Activated naive CD4-positive, alpha-beta T cell treated with anti-CD3 and anti-CD28 coated beads, Interleukin-2, amount 10 ng/mL, durations not matched to agents 7 days and 5 days (primary cell): ENCODE measurements around the gene SLC46A3.
"Not testable (repeated sequence)": the region's sequence is repeated elsewhere in the genome, so short reads cannot be mapped to it uniquely, and the experiment has no call there.

Experiments used
- CTCF ChIA-PET: fragments of 350-600 bp; sonication (Branson Sonifier 250); formaldehyde crosslinking; loops from one replicate; lab custom pipeline; 2021; ENCODE audit warnings: antibody characterized with exemption; lab: Charles Lee
- DNase-seq: peaks from one replicate; pipeline ENCODE4 v3.0.0-alpha.2; 2020
- H3K27ac Mint-ChIP-seq: one replicate; pipeline ENCODE4 v1.8.0; 2021; ENCODE audit warnings: mild to moderate bottlenecking, moderate library complexity, mixed read lengths
- H3K27me3 Mint-ChIP-seq: one replicate; pipeline ENCODE4 v1.8.0; 2021; ENCODE audit warnings: mild to moderate bottlenecking, mixed read lengths
- H3K36me3 Mint-ChIP-seq: one replicate; pipeline ENCODE4 v1.8.0; 2021; ENCODE audit warnings: mixed read lengths
- H3K4me1 Mint-ChIP-seq: one replicate; pipeline ENCODE4 v1.8.0; 2021; ENCODE audit warnings: mixed read lengths
- H3K4me3 Mint-ChIP-seq: one replicate; pipeline ENCODE4 v1.8.0; 2021; ENCODE audit warnings: mild to moderate bottlenecking, moderate library complexity, mixed read lengths
- H3K9me3 Mint-ChIP-seq: one replicate; pipeline ENCODE4 v1.8.0; 2021; ENCODE audit warnings: mixed read lengths

Gene SLC46A3

DNA sequence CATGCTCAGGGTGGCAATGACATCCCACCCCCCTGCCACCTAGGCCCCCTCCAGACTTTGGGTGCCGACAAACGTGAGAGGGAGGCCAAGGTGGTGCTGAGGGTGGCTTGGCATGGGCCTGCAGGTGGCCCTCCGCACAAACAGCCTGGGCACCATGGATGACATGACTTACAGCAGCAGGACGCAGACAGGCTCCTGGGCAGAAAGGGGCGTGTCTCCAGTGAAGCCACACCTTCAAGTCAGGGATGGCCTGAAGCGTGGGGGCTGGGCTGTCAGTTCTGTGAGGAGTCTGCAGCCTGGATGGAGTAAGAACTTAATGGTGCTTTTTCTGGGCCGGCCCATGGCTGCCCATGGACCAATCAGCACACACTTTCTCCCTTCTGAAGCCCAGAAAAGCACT is 34.5 kb downstream of the SLC46A3 start:
- DNase-seq = no peak
- Mint-ChIP-seq H3K4me3 (no peak overlapping the region), H3K36me3 (peaks cover 4% of the 10 kb centered on the region), H3K27ac (no peak overlapping the region), H3K9me3 (peaks cover 10% of the 10 kb centered on the region), H3K4me1 (no peaks in the 10 kb centered on the region), H3K27me3 (peaks cover 17% of the 10 kb centered on the region)
- CTCF ChIA-PET = interaction anchor here (0.6 kb wide), 1 partner anchor 107 kb away, joined by 3 read pairs; no protein-coding TSS in a partner anchor

DNA sequence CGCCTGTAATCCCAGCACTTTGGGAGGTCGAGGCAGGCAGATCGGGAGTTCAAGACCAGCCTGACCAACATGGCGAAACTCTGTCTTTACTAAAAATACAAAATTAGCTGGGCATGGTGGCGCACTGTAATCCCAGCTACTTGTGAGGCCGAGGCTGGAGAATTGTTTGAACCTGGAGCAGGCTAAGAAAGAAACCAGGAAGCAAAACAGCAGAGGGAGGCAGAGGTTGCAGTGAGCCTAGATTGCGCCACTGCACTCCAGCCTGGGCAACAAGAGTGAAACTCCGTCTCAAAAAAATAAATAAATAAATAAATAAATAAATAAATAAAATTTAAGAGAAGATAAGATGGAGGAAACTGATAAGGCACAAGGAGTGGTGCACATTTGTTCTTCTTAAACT is 35.6 kb downstream of the SLC46A3 start:
- H3K27ac Mint-ChIP-seq, H3K9me3 Mint-ChIP-seq, DNase-seq, H3K4me3 Mint-ChIP-seq, H3K36me3 Mint-ChIP-seq, H3K4me1 Mint-ChIP-seq, CTCF ChIA-PET: not testable (repeated sequence)
- peaks cover 16% of the 10 kb centered on the region for H3K27me3 Mint-ChIP-seq

DNA sequence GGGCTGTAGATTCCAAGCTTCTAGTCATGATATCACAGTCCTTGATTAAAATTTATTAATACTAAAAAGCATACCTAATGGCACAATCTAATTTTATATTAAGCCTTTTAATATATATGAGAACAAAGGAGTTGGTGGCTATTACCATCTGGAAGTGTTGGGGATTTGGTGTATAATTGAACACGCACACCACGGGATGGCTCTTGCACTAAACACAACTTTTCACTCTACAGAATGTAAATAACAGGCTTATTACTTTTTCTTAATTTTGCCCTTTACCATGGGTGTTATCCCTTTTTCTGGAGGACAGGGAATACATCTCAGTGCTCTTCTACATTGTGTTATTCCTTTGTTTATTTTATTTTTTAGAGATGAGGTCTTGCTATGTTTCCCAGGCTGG is 38.2 kb downstream of the SLC46A3 start:
- peak overlapping the region; percentile 61 for H3K27ac Mint-ChIP-seq
- DNase-seq = no peak
- CTCF ChIA-PET = interaction anchor here (0.6 to 2.2 kb wide), 7 partner anchors 10 to 137 kb away, joined by 3 to 9 read pairs (median 3); no protein-coding TSS in a partner anchor
- H3K36me3 Mint-ChIP-seq = peaks cover 16% of the 10 kb centered on the region
- no peaks in the 10 kb centered on the region for H3K9me3 Mint-ChIP-seq
- H3K4me1 Mint-ChIP-seq = no peaks in the 10 kb centered on the region
- H3K4me3 Mint-ChIP-seq = no peak overlapping the region
- H3K27me3 Mint-ChIP-seq = peaks cover 6% of the 10 kb centered on the region

DNA sequence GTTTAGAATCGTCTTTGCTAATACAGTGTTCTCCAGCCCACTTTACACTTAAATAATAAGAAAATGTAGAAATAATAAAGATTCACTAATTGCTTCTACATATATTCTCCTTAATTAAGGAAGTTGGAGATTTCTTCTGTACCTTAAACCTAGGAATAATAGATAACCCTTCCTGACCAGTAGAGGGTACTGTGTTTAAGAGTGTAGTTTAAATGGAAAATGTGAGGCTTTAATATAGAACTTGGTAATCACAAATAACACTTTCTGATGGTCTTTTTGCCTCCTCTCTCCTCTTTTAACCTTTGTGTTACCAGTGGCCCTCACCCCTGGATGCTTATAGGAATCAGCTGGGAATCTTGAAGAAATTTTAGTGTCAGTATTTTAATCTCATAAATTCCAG is 39.1 kb downstream of the SLC46A3 start:
- DNase-seq = no peak
- Mint-ChIP-seq H3K4me3 (no peak overlapping the region), H3K27me3 (peaks cover 3% of the 10 kb centered on the region), H3K27ac (no peak overlapping the region), H3K9me3 (no peaks in the 10 kb centered on the region), H3K4me1 (no peaks in the 10 kb centered on the region), H3K36me3 (peaks cover 19% of the 10 kb centered on the region)
- CTCF ChIA-PET = interaction anchor here (0.6 to 2.2 kb wide), 5 partner anchors 9 to 138 kb away, joined by 3 to 9 read pairs (median 3); no protein-coding TSS in a partner anchor

DNA sequence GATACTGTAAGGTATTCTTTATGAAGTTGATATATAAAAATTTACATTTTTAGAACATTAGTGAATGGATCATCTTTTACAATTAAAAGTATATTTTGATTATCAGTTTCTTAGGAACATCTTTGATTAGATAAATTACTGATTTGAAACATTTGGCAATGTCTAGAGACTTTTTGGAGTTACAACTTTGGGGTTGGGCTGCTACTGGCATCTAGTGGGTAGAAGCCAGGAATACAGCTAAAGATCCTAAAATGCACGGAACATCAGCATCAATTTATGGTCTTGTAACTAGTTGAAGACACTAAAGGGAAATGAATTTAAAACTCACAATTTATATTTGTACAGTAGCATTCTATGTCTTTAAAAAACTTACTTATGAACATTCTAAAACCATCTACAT is 40.0 kb downstream of the SLC46A3 start:
- CTCF ChIA-PET = interaction anchor here (0.7 to 2.2 kb wide), 2 partner anchors 116 to 118 kb away, joined by 3 to 9 read pairs; no protein-coding TSS in a partner anchor
- no peak for DNase-seq
- Mint-ChIP-seq H3K36me3 (peaks cover 27% of the 10 kb centered on the region), H3K4me3 (no peak overlapping the region), H3K9me3 (no peaks in the 10 kb centered on the region), H3K4me1 (no peaks in the 10 kb centered on the region), H3K27me3 (no peaks in the 10 kb centered on the region), H3K27ac (no peak overlapping the region)

DNA sequence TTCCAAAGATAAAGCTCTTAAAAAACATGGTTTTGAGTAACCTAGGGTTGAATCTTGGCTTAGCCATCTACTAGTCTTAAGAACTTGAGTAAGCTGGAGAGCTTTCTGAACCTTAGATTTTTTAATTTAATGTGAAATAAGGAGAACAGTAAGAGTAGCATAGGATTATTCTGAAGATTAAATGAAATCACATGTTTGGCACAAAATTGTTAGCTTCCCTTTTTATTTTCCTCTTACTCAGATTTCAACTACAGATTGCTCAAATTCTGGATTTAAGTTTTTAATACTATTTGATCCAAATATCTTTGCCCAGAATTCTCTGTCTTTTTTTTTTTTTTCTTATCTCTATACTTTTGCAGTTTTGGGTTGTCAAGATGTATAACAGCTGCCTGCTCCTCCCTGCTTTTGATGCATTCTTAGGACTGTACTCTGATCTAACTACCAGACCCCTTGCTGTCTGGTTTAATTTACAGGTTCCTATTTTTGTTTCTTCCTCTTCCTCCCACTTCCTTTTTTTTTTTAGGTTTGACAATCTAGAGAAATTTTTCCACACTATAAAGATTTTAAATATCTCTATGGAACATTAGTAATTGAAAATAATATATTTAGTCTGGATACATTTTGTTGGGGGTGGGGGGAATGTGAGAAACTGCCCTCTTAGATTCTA is 47.5 kb downstream of the SLC46A3 start:
- no peaks in the 10 kb centered on the region for H3K27me3 Mint-ChIP-seq
- CTCF ChIA-PET = interaction anchor here (0.6 to 1.3 kb wide), 4 partner anchors 9 to 1422 kb away, joined by 3 to 6 read pairs (median 3); partner anchors contain the start of gene POMP
- H3K36me3 Mint-ChIP-seq = peaks cover 72% of the 10 kb centered on the region
- H3K4me1 Mint-ChIP-seq = peaks cover 4% of the 10 kb centered on the region
- H3K27ac Mint-ChIP-seq = no peak overlapping the region
- H3K9me3 Mint-ChIP-seq = no peaks in the 10 kb centered on the region
- no peak for DNase-seq
- no peak overlapping the region for H3K4me3 Mint-ChIP-seq

DNA sequence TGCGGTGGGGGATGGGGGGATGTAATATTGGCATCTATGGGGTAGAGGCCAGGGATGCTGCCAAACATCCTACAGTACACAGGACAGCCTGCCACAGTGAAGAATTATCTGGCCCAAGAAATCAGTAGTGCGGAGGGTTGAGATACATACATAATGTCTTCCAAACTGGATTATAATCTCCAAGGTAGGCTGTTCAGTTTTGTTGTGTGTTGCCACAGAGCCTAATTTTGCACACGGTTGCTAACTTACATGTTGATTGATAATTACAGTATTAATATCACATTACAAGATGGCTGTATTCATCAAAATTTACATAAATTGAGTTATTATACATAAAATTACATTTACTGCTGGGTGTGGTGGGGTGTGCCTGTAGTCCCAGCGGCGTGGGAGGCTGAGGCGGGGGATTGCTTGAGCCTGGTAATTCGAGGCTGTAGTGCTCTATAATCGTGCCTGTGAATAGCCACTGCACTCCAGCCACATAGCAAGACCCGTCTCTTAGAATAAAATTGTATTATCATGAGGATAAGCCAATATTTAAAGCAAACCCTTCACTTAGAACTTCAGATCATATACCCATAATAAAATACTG is 51.8 kb downstream of the SLC46A3 start:
- Mint-ChIP-seq H3K27me3 (no peaks in the 10 kb centered on the region), H3K4me1 (peaks cover 25% of the 10 kb centered on the region), H3K36me3 (peaks cover 75% of the 10 kb centered on the region), H3K27ac (no peak overlapping the region), H3K4me3 (no peak overlapping the region), H3K9me3 (no peaks in the 10 kb centered on the region)
- no peak for DNase-seq
- CTCF ChIA-PET = no interaction called here

DNA sequence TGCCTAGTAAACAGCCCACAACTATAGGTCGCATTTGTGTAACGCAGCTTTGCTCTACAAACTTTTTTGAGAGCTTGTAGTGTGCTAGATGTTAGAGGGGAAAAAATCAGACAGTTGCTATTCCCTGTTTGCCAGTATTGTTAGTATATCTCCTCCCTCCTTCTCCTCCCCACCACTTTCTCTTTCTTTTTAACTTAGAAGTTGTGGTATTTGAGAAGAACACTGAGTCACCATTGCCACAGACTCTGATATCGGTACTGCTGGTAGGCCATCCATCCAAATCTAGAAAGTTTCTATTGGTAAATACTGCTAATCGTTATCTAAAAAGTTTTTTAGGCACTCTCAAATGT is 59.2 kb downstream of the SLC46A3 start:
- peaks cover 37% of the 10 kb centered on the region for H3K36me3 Mint-ChIP-seq
- H3K4me1 Mint-ChIP-seq = peaks cover 54% of the 10 kb centered on the region
- peak; percentile 38 for DNase-seq

DNA sequence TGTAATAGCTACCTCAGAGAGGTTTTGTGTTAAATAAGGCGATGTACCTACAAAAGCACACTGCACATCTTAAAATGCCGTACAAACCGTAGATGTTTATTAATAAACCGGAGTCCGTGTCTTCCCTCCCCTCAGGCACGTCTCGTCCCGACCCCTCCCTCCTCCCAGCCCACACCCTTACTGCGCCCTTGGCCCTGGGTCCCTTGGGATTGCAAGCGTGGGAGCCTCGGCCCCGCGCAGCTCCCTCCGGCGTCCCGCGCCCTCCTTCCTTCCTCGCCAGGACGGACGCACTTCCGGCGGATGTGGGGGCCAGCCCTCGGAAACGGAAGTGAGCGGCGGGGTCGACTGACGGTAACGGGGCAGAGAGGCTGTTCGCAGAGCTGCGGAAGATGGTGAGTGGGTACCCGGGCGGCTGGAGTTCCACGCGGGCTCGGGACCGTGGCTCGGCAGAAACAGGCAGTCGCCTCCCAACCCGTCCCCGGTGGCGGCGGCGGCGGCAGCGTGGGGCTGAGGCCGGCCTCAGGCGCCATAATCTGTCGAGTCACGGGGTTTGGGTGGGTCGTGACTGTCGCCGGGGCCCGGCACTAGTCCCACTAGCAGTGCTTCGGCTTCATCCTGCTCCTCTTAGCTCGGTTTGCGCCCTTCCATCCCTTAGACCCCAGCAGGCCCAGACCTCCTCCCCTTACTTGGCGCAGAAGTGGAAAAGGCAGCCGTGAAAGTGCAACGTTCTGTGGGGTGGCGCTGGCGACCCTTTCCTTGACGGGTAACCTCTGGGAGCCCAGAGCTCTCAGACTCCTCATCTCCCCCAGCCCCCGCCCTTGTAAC is 59.8 kb downstream of the SLC46A3 start, which contains the start of gene POMP:
Gene POMP, plus strand, starts transcription at position 335 of the 825 bp plus-strand sequence. Its CDS starts 55 bp downstream, at position 390.
- Mint-ChIP-seq H3K4me1 (peaks cover 54% of the 10 kb centered on the region), H3K27ac (peak within 1 kb of the TSS; percentile 97), H3K9me3 (no peaks in the 10 kb centered on the region), H3K27me3 (no peaks in the 10 kb centered on the region), H3K4me3 (peak within 1 kb of the TSS; percentile 97), H3K36me3 (peaks cover 36% of the 10 kb centered on the region)
- peak; percentile 95 for DNase-seq
- CTCF ChIA-PET = interaction anchor here (1.2 to 2.6 kb wide), 3 partner anchors 10 to 23 kb away, joined by 3 to 12 read pairs (median 7); no protein-coding TSS in a partner anchor

More for the DNA sequence above, 59.2 kb downstream of the SLC46A3 start:
- no peaks in the 10 kb centered on the region for H3K9me3 Mint-ChIP-seq
- no peaks in the 10 kb centered on the region for H3K27me3 Mint-ChIP-seq
- CTCF ChIA-PET = interaction anchor here (1.2 to 2.6 kb wide), 2 partner anchors 11 to 23 kb away, joined by 3 to 12 read pairs; no protein-coding TSS in a partner anchor
- H3K4me3 Mint-ChIP-seq = peak overlapping the region; percentile 97
- peak overlapping the region; percentile 97 for H3K27ac Mint-ChIP-seq

DNA sequence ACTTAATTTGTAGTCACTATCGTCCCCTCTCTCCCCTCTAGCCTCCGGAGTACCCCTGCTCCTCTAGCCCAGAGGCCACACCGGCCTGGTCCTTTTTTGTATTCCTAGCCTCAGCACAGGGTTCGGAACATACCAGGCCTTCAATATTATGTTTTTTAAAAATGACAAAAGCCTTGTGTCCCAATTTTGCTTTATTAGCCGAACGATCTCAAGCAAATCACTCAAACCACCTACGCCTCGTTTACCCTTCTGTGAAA is 60.3 kb downstream of the SLC46A3 start:
- H3K36me3 Mint-ChIP-seq = peaks cover 35% of the 10 kb centered on the region

DNA sequence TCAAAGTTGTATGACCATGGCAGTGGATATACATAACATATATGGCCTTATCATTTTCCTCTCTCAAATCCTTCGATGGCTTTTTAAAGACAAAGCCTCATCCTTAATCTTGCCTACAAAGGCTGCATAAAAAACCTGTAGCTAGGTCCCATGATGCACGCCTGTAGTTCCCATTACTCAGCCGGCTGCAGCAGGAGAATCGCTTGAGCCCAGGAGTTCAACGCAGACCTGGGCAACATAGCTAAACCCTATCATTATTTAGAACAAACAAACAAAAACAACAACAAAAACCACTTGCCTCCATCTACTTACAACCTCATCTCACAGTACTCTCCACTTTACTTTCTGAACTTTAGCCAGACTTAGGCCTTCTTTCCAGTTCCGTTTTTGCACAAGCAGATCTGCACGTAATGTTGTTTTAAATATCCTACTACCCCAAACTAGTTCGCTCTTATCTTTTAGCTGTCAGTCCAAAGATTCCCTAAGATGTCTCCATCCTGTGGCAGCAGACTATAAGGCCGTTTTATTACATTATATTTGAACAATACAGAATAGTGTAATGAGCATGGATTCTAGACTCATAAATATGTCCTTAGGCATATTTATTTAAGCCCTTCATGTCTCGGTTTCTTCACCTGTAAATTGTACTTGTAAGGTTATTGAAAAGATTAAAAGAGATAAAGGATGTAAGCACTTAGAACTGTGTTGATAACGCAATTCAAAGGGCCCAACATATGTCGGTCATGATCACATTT is 60.8 kb downstream of the SLC46A3 start:
- Mint-ChIP-seq H3K4me3 (peak overlapping the region; percentile 97), H3K9me3 (no peaks in the 10 kb centered on the region), H3K36me3 (peaks cover 35% of the 10 kb centered on the region), H3K27ac (peak overlapping the region; percentile 97), H3K4me1 (peaks cover 50% of the 10 kb centered on the region), H3K27me3 (no peaks in the 10 kb centered on the region)
- DNase-seq = no peak
- CTCF ChIA-PET = interaction anchor here (1.3 to 2.6 kb wide), 3 partner anchors 9 to 139 kb away, joined by 3 to 12 read pairs (median 7); no protein-coding TSS in a partner anchor

More for the DNA sequence above, 60.3 kb downstream of the SLC46A3 start:
- Mint-ChIP-seq H3K4me3 (peak overlapping the region; percentile 97), H3K27me3 (no peaks in the 10 kb centered on the region), H3K27ac (peak overlapping the region; percentile 97), H3K9me3 (no peaks in the 10 kb centered on the region), H3K4me1 (peaks cover 51% of the 10 kb centered on the region)
- CTCF ChIA-PET = interaction anchor here (1.2 to 2.6 kb wide), 3 partner anchors 10 to 22 kb away, joined by 3 to 12 read pairs (median 7); no protein-coding TSS in a partner anchor
- DNase-seq = peak; percentile 20

DNA sequence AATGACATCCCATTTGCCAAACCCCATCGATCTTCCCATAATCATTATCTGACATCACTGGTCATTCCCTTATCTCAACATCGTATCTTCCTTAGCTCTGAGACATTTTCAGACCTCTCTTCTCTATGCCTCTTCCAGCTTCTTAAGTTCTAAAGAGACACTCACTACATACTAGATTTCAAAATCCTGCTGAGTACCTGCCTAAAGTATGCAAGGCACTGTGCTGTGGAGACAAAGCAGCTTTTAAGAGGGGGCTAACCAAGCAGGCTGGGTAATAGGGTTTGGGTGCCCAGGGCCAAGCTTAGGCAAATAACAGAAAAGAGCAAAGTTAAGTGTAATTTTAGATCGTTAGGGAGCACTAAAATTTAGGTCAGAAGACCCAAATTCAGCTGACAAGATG is 63.2 kb downstream of the SLC46A3 start:
- Mint-ChIP-seq H3K27me3 (no peaks in the 10 kb centered on the region), H3K36me3 (peaks cover 24% of the 10 kb centered on the region), H3K27ac (no peak overlapping the region), H3K9me3 (no peaks in the 10 kb centered on the region), H3K4me3 (no peak overlapping the region), H3K4me1 (peaks cover 29% of the 10 kb centered on the region)
- DNase-seq = no peak
- CTCF ChIA-PET = interaction anchor here (0.6 to 1.5 kb wide), 5 partner anchors 59 to 332 kb away, joined by 3 to 4 read pairs (median 3); no protein-coding TSS in a partner anchor

DNA sequence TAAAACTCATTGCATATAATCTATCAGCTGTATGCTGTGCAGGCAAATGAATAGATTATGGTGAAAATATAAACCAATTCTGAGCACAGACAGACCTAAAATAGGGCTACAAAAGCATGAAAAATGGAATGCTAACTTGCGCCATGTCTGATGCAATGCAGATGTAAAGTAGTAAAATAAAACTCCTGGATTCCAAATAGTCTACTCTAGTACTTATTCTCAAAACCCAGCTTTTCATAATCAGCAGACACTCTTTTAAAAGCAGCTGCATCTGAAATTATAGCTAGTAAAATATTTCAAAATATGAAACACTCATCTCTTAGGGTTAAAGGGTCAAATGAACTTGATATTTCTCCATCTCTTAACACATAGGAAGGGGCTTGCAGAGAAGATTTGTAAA is 64.5 kb downstream of the SLC46A3 start:
- peaks cover 20% of the 10 kb centered on the region for H3K4me1 Mint-ChIP-seq

More for the DNA sequence above, 64.5 kb downstream of the SLC46A3 start:
- Mint-ChIP-seq H3K27me3 (no peaks in the 10 kb centered on the region), H3K4me3 (no peak overlapping the region), H3K27ac (no peak overlapping the region), H3K36me3 (peaks cover 16% of the 10 kb centered on the region), H3K9me3 (no peaks in the 10 kb centered on the region)
- DNase-seq = no peak
- CTCF ChIA-PET = interaction anchor here (0.7 kb wide), 1 partner anchor 12 kb away, joined by 3 read pairs; no protein-coding TSS in a partner anchor
